Keratinocyte (primary cell): ENCODE data around the gene TNFRSF25. TPM values are rescaled to one million over a fixed set of nuclear protein-coding genes. Genes with fewer than 3 reads are reported as not detected.

ENCODE experiments used
- DNase-seq: peaks from one replicate; pipeline ENCODE4 v3.0.0-alpha.2; 2011; ENCODE audit warnings: low read depth, missing footprints, low spot score
- FAIRE-seq: peaks from 2 replicates; lab custom pipeline; 2011; peaks lifted over from hg19 to GRCh38; lab: Jason Lieb, UNC
- H2AFZ ChIP-seq: 2 replicates; pipeline ENCODE4 v1.6.0; 2012; ENCODE audit warnings: low read length, control low read depth, inconsistent platforms; ENCODE audit not compliant: control insufficient read depth
- H3K27ac ChIP-seq: 2 replicates; pipeline ENCODE4 v1.5.1; 2011; ENCODE audit warnings: low read length; ENCODE audit not compliant: control insufficient read depth, insufficient read depth
- H3K27me3 ChIP-seq: 3 replicates; pipeline ENCODE4 v1.6.0; 2011; ENCODE audit warnings: low read length; ENCODE audit not compliant: control insufficient read depth, insufficient read depth; ENCODE audit errors: extremely low read depth
- H3K36me3 ChIP-seq, 2 experiments: 2 replicates in 1 of 2; 3 replicates in 1 of 2; pipeline ENCODE4 v1.5.1; 2011; ENCODE audit warnings: low read length in 2 of 2, mild to moderate bottlenecking in 1 of 2; ENCODE audit not compliant: control insufficient read depth in 2 of 2, insufficient read depth in 2 of 2; ENCODE audit errors: extremely low read depth in 1 of 2
- H3K4me1 ChIP-seq: 3 replicates; pipeline ENCODE4 v1.5.1; 2011; ENCODE audit warnings: low read length; ENCODE audit not compliant: control insufficient read depth, insufficient read depth; ENCODE audit errors: extremely low read depth
- H3K4me2 ChIP-seq: 3 replicates; pipeline ENCODE4 v1.6.0; 2011; ENCODE audit warnings: low read depth, low read length; ENCODE audit not compliant: control insufficient read depth, insufficient read depth; ENCODE audit errors: extremely low read depth
- H3K4me3 ChIP-seq, 3 experiments: fragments of 200-600 bp in 1 of 3; sonication (generic) in 1 of 3; 2 replicates in 2 of 3; 3 replicates in 1 of 3; pipeline ENCODE4 v1.5.1; 2011 to 2016; ENCODE audit warnings: low read length in 3 of 3, mild to moderate bottlenecking in 3 of 3, control low read depth in 2 of 3, inconsistent platforms in 1 of 3, low read depth in 1 of 3, mixed read lengths in 1 of 3, mixed run types in 1 of 3, moderate library complexity in 1 of 3; ENCODE audit not compliant: control insufficient read depth in 2 of 3, insufficient read depth in 2 of 3; ENCODE audit errors: extremely low read depth in 1 of 3
- H3K79me2 ChIP-seq: 2 replicates; pipeline ENCODE4 v1.6.0; 2012; ENCODE audit warnings: low read length; ENCODE audit not compliant: control insufficient read depth, insufficient read depth
- H3K9ac ChIP-seq: 3 replicates; pipeline ENCODE4 v1.6.0; 2011; ENCODE audit warnings: low read length; ENCODE audit not compliant: control insufficient read depth, insufficient read depth; ENCODE audit errors: extremely low read depth
- H3K9me1 ChIP-seq: 3 replicates; pipeline ENCODE4 v1.6.0; 2011; ENCODE audit warnings: low read length; ENCODE audit not compliant: control insufficient read depth, insufficient read depth; ENCODE audit errors: extremely low read depth
- H3K9me3 ChIP-seq: 2 replicates; pipeline ENCODE4 v1.5.1; 2012; ENCODE audit warnings: low read depth, low read length; ENCODE audit not compliant: control insufficient read depth
- H4K20me1 ChIP-seq: 3 replicates; pipeline ENCODE4 v1.6.0; 2011; ENCODE audit warnings: low read length; ENCODE audit not compliant: control insufficient read depth, insufficient read depth; ENCODE audit errors: extremely low read depth
- CTCF ChIP-seq, 3 experiments: IDR thresholded peaks in 1 of 3; conservative IDR thresholded peaks in 1 of 3; optimal IDR thresholded peaks in 1 of 3; 2 replicates in 2 of 3; 3 replicates in 1 of 3; pipeline versions ENCODE3 to v1.5.1; 2011; ENCODE audit warnings: low read length in 3 of 3, mild to moderate bottlenecking in 3 of 3, moderate library complexity in 2 of 3, control low read depth in 1 of 3, inconsistent platforms in 1 of 3; ENCODE audit not compliant: insufficient read depth in 2 of 3; ENCODE audit errors: extremely low read depth in 1 of 3
- EZH2 ChIP-seq: IDR thresholded peaks from one replicate; pipeline ENCODE4 v1.6.1; 2012; ENCODE audit warnings: inconsistent platforms, mild to moderate bottlenecking, low read length, moderate library complexity
- dilution Hi-C: fragments of 300-500 bp; cut with MboI; formaldehyde crosslinking; loops from one replicate; pipeline ENCODE4 v1.7.0; 2020; ENCODE audit warnings: low sequenced_read_pairs; ENCODE audit not compliant: extremely low pct_ligation_motif_present
- polyA plus RNA-seq, 5 experiments: library from polyadenylated mRNA; depleted of rRNA in 3 of 5; stranded (reverse) in 3 of 5; stranded (forward) in 1 of 5; unstranded in 1 of 5; fragments of >200 nt; gene quantifications; 1 replicate in 1 of 5; 2 replicates in 3 of 5; 3 replicates in 1 of 5; pipeline versions ENCODE4 v1.2.1 to v1.2.3, GENCODE V29; 2011 to 2012; ENCODE audit warnings: missing spikeins in 2 of 5, low read depth in 1 of 5, low replicate concordance in 1 of 5

TNFRSF25 gene
- polyA plus RNA-seq, 1 donor (not counting 4 experiments of a cell fraction or from before 2014, with no cell fraction given), result 12.4 TPM

- H3K4me1 ChIP-seq, result peaks cover 20% of the 10 kb centered on the region
- H3K4me2 ChIP-seq, result no peak overlapping the region
- H3K4me3 ChIP-seq, result no peak overlapping the region
- no peaks in the 10 kb centered on the region for H4K20me1 ChIP-seq
- no peaks in the 10 kb centered on the region for H3K27me3 ChIP-seq
- peaks cover 18 to 25% of the 10 kb centered on the region in 2 experiments for H3K36me3 ChIP-seq
- no peaks in the 10 kb centered on the region for H3K79me2 ChIP-seq
- TF ChIP-seq EZH2 (no peak), CTCF (optimal IDR thresholded peaks at IDR 0.05 in 1 of 3, IDR thresholded peaks at IDR 0.05 in 1 of 3, conservative IDR thresholded peaks at IDR 0.05 in 1 of 3; ENCODE audit: extremely low read depth in 1 of 3, insufficient read depth in 2 of 3, low read length in 3 of 3) (peak; percentile 85 to 95 (median 92))
- peaks cover 2% of the 10 kb centered on the region for H3K9me1 ChIP-seq
- no peak overlapping the region for H3K27ac ChIP-seq
- no peaks in the 10 kb centered on the region for H3K9me3 ChIP-seq
- no peak overlapping the region for H2AFZ ChIP-seq
- H3K9ac ChIP-seq, result no peak overlapping the region
- DNase-seq (no peak), FAIRE-seq (peak; percentile 73)
- dilution Hi-C loops, result no loop called here
Observed at GRCh38 chr1:6475381-6476133, 9.6 kb upstream of the TNFRSF25 start.

GRCh38 chr1:6474815-6475282 lies 8.9 kb upstream of the TNFRSF25 start:
- Histone ChIP-seq H3K9me3 (no peaks in the 10 kb centered on the region), H3K4me2 (no peak overlapping the region), H3K9ac (no peak overlapping the region), H4K20me1 (no peaks in the 10 kb centered on the region), H3K79me2 (no peaks in the 10 kb centered on the region), H3K9me1 (peaks cover 2% of the 10 kb centered on the region), H3K36me3 (peaks cover 23 to 32% of the 10 kb centered on the region in 2 experiments), H3K4me1 (peaks cover 20% of the 10 kb centered on the region), H3K4me3 (no peak overlapping the region), H2AFZ (no peak overlapping the region), H3K27ac (no peak overlapping the region), H3K27me3 (no peaks in the 10 kb centered on the region)
- dilution Hi-C loops, result no loop called here
- no peak for DNase-seq
- FAIRE-seq, result no peak
- TF ChIP-seq EZH2, result no peak
- TF ChIP-seq CTCF (optimal IDR thresholded peaks at IDR 0.05 in 1 of 3, IDR thresholded peaks at IDR 0.05 in 1 of 3, conservative IDR thresholded peaks at IDR 0.05 in 1 of 3; ENCODE audit: extremely low read depth in 1 of 3, insufficient read depth in 2 of 3, low read length in 3 of 3), result no peak
